Neural progenitor cell (in vitro differentiated cells): ENCODE measurements around the gene MIPEP. TPM values are rescaled to one million over a fixed set of nuclear protein-coding genes. Genes with fewer than 3 reads are reported as not detected.

Source experiments
- DNase-seq: peaks from one replicate; pipeline ENCODE4 v3.0.0-alpha.2; 2016; ENCODE audit warnings: low spot score
- H2AFZ ChIP-seq: fragments of 200-600 bp; sonication (generic); replicated peaks from 2 replicates; pipeline ENCODE4 v1.6.1; 2016; ENCODE audit warnings: antibody characterized with exemption
- H3F3A ChIP-seq: fragments of 200-600 bp; sonication (generic); 2 replicates; pipeline ENCODE4 v1.6.1; 2016; ENCODE audit warnings: antibody characterized with exemption, low read depth
- H3K27ac ChIP-seq: fragments of 200-600 bp; sonication (generic); 2 replicates; pipeline ENCODE4 v1.5.1; 2016; ENCODE audit warnings: mild to moderate bottlenecking
- H3K27me3 ChIP-seq: fragments of 200-600 bp; sonication (generic); 2 replicates; pipeline ENCODE4 v1.6.1; 2016; ENCODE audit warnings: mild to moderate bottlenecking, moderate library complexity
- H3K36me3 ChIP-seq: fragments of 200-600 bp; sonication (generic); 2 replicates; pipeline ENCODE4 v1.5.1; 2016
- H3K4me1 ChIP-seq: fragments of 200-600 bp; sonication (generic); 2 replicates; pipeline ENCODE4 v1.6.1; 2016; ENCODE audit warnings: mixed run types
- H3K4me2 ChIP-seq: fragments of 200-600 bp; sonication (generic); 2 replicates; pipeline ENCODE4 v1.6.1; 2016
- H3K4me3 ChIP-seq: fragments of 200-600 bp; sonication (generic); 2 replicates; pipeline ENCODE4 v1.5.1; 2016
- H3K79me2 ChIP-seq: fragments of 200-600 bp; sonication (generic); 2 replicates; pipeline ENCODE4 v1.6.1; 2016; ENCODE audit warnings: low read depth
- H3K9ac ChIP-seq: fragments of 200-600 bp; sonication (generic); 2 replicates; pipeline ENCODE4 v1.6.1; 2016
- H3K9me3 ChIP-seq: fragments of 200-600 bp; sonication (generic); 2 replicates; pipeline ENCODE4 v1.5.1; 2016; ENCODE audit warnings: low read depth
- H4K20me1 ChIP-seq: fragments of 200-600 bp; sonication (generic); 2 replicates; pipeline ENCODE4 v1.6.1; 2016; ENCODE audit warnings: low read depth
- H3K27ac Mint-ChIP-seq: 3 replicates; pipeline ENCODE4 v1.8.0; 2021; ENCODE audit warnings: mixed read lengths
- H3K27me3 Mint-ChIP-seq: 2 replicates; pipeline ENCODE4 v1.8.0; 2022; ENCODE audit warnings: low read depth, mild to moderate bottlenecking, inconsistent platforms, moderate library complexity, mixed read lengths; ENCODE audit not compliant: insufficient read depth
- H3K36me3 Mint-ChIP-seq: 3 replicates; pipeline ENCODE4 v1.8.0; 2021; ENCODE audit warnings: mixed read lengths
- H3K4me1 Mint-ChIP-seq: 3 replicates; pipeline ENCODE4 v1.8.0; 2021; ENCODE audit warnings: mixed read lengths
- H3K4me3 Mint-ChIP-seq: 3 replicates; pipeline ENCODE4 v1.8.0; 2021; ENCODE audit warnings: mild to moderate bottlenecking, moderate library complexity, mixed read lengths
- H3K9me3 Mint-ChIP-seq: 3 replicates; pipeline ENCODE4 v1.8.0; 2020; ENCODE audit warnings: mixed read lengths
- EZH2 ChIP-seq: fragments of 200-600 bp; sonication (generic); IDR thresholded peaks from 2 replicates; pipeline ENCODE4 v1.6.1; 2017; ENCODE audit warnings: antibody characterized with exemption, mild to moderate bottlenecking, moderate library complexity
- EZH2phosphoT487 ChIP-seq: fragments of 200-600 bp; sonication (generic); IDR thresholded peaks from 2 replicates; pipeline ENCODE4 v1.6.1; 2017; ENCODE audit warnings: antibody characterized with exemption
- total RNA-seq: library from RNA; depleted of rRNA; stranded (reverse); fragments of >200 nt; gene quantifications from 2 replicates; pipeline ENCODE4 v1.2.3, GENCODE V29; 2015; ENCODE audit warnings: low replicate concordance
- TF ChIP-seq, protein P1 (sequence below): fragments of 200-600 bp; sonication (generic); IDR thresholded peaks from 2 replicates; pipeline ENCODE4 v1.5.1; 2017; ENCODE audit warnings: antibody characterized with exemption, mild to moderate bottlenecking

Gene MIPEP
- total RNA-seq, 1 donor from 2014 or later: 22.8 TPM

DNA sequence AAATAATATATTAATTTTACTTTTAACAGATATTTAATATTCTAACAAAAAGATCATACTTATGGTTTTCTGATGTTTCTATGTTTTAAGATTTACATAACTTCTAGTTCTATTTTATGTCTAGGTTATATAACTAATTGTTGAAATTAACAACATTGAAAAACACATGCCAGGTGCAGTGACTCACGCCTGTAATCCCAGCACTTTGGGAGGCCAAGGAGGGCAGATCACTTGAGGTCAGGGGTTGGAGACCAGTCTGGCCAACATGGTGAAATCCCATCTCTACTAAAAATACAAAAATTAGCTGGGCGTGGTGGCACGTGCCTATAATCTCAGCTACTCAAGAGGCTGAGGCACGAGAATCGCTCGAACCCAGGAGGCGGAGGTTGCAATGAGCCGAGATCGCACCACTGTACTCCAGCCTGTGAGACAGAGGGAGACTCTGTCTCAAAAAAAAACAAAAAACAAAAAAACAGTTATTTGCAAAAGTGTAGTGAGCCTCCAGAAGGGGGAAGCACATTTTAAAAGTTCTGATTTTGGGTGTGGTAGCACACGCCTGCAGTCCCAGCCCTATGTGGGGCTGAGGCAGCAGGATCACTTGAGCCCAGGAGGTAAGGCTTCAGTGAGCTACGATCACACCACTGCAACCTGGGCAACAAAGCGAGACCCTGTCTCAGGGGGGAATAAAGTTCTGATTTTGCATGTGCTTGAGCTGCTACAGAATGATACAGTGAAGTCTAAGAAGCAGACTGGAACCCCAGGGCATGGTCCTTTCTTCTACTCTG is 18.7 kb downstream of the MIPEP start:
- H3K4me1 ChIP-seq: no peaks in the 10 kb centered on the region
- H3K27me3 ChIP-seq: no peaks in the 10 kb centered on the region
- Mint-ChIP-seq H3K4me1 (no peaks in the 10 kb centered on the region), H3K27ac (no peak overlapping the region), H3K27me3 (no peaks in the 10 kb centered on the region), H3K9me3 (no peaks in the 10 kb centered on the region), H3K36me3 (no peaks in the 10 kb centered on the region), H3K4me3 (no peak overlapping the region)
- H3K36me3 ChIP-seq: no peaks in the 10 kb centered on the region
- H3K9ac ChIP-seq: no peak overlapping the region
- no peak for DNase-seq
- H3K4me3 ChIP-seq: no peak overlapping the region
- no peaks in the 10 kb centered on the region for H3K79me2 ChIP-seq
- TF ChIP-seq EZH2: no peak
- no peak for TF ChIP-seq EZH2phosphoT487
- TF ChIP-seq, protein P1, sequence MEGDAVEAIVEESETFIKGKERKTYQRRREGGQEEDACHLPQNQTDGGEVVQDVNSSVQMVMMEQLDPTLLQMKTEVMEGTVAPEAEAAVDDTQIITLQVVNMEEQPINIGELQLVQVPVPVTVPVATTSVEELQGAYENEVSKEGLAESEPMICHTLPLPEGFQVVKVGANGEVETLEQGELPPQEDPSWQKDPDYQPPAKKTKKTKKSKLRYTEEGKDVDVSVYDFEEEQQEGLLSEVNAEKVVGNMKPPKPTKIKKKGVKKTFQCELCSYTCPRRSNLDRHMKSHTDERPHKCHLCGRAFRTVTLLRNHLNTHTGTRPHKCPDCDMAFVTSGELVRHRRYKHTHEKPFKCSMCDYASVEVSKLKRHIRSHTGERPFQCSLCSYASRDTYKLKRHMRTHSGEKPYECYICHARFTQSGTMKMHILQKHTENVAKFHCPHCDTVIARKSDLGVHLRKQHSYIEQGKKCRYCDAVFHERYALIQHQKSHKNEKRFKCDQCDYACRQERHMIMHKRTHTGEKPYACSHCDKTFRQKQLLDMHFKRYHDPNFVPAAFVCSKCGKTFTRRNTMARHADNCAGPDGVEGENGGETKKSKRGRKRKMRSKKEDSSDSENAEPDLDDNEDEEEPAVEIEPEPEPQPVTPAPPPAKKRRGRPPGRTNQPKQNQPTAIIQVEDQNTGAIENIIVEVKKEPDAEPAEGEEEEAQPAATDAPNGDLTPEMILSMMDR: no peak
- H3K9me3 ChIP-seq: no peaks in the 10 kb centered on the region
- H4K20me1 ChIP-seq: no peaks in the 10 kb centered on the region
- no peak overlapping the region for H2AFZ ChIP-seq
- no peaks in the 10 kb centered on the region for H3F3A ChIP-seq
- no peak overlapping the region for H3K4me2 ChIP-seq
- no peak overlapping the region for H3K27ac ChIP-seq

DNA sequence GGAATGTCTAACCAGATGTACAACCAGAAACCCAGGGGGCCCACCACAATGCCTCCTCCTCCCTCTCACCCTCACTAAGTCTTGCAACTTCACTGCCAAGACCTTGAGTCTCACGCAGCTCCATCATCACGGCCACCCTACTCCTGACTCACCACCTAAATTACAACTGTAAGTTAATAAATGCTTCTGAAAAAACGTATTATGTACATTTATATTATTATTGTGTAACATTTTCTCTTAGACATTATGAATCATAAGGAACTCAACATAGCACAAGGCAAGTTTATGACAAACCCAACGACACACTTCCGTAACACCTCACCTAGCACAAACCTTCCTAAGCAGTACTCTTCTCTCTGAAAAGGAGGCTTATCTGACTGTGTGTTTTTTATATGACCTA is 20.7 kb downstream of the MIPEP start:
- H3K4me1 ChIP-seq: no peaks in the 10 kb centered on the region
- H3K9ac ChIP-seq: no peak overlapping the region
- no peaks in the 10 kb centered on the region for H3K36me3 ChIP-seq
- H3K4me1 Mint-ChIP-seq: no peaks in the 10 kb centered on the region
- no peak overlapping the region for H3K4me2 ChIP-seq
- no peaks in the 10 kb centered on the region for H3F3A ChIP-seq
- DNase-seq: no peak
- H3K27ac Mint-ChIP-seq: no peak overlapping the region
- no peak overlapping the region for H3K4me3 ChIP-seq
- H3K27me3 Mint-ChIP-seq: no peaks in the 10 kb centered on the region
- H3K9me3 ChIP-seq: no peaks in the 10 kb centered on the region
- no peaks in the 10 kb centered on the region for H3K9me3 Mint-ChIP-seq
- H3K27me3 ChIP-seq: no peaks in the 10 kb centered on the region
- TF ChIP-seq EZH2: no peak
- no peak for TF ChIP-seq EZH2phosphoT487
- TF ChIP-seq, protein P1: no peak
- no peak overlapping the region for H2AFZ ChIP-seq
- no peaks in the 10 kb centered on the region for H3K79me2 ChIP-seq
- no peak overlapping the region for H3K4me3 Mint-ChIP-seq
- H3K27ac ChIP-seq: no peak overlapping the region
- H4K20me1 ChIP-seq: no peaks in the 10 kb centered on the region
- H3K36me3 Mint-ChIP-seq: peaks cover under 1% of the 10 kb centered on the region

DNA sequence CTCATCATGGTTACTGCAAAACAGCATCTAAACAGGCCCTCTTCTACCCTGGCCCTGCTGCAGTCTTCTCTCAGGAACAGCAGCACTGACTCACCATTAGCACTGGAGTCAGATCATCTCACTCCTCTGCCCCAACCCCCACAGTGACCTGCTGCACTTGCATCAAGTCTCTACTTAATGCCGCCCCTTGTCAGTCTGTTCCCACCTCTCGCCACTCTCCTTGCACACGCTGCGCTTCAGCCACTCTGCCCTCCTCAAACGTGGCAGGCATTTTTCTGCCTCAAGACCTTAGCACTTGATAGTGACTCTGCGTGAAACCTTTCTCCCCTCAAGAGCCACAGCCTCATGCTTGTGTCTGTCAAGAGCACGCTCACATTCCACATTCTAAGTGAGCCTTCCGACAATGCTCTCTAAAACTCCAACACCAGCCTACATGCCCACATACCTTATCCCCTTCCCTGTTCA is 22.1 kb downstream of the MIPEP start:
- DNase-seq: peak; percentile 18
- no peaks in the 10 kb centered on the region for H3K4me1 ChIP-seq
- TF ChIP-seq EZH2phosphoT487 (no peak), EZH2 (no peak)
- TF ChIP-seq, protein P1: no peak
- H3K9ac ChIP-seq: no peak overlapping the region
- H3K36me3 Mint-ChIP-seq: peaks cover 2% of the 10 kb centered on the region
- H2AFZ ChIP-seq: no peak overlapping the region
- no peak overlapping the region for H3K4me2 ChIP-seq
- H3K79me2 ChIP-seq: no peaks in the 10 kb centered on the region
- H4K20me1 ChIP-seq: no peaks in the 10 kb centered on the region
- H3K9me3 Mint-ChIP-seq: no peaks in the 10 kb centered on the region
- no peak overlapping the region for H3K4me3 Mint-ChIP-seq
- no peaks in the 10 kb centered on the region for H3K27me3 ChIP-seq
- H3K4me3 ChIP-seq: no peak overlapping the region
- no peaks in the 10 kb centered on the region for H3K36me3 ChIP-seq
- H3K27ac Mint-ChIP-seq: no peak overlapping the region
- H3K27ac ChIP-seq: no peak overlapping the region
- no peaks in the 10 kb centered on the region for H3F3A ChIP-seq
- H3K4me1 Mint-ChIP-seq: no peaks in the 10 kb centered on the region
- no peaks in the 10 kb centered on the region for H3K9me3 ChIP-seq
- H3K27me3 Mint-ChIP-seq: no peaks in the 10 kb centered on the region
